ENCODE measurements around the gene ANKRD52. TPM values are rescaled to one million over a fixed set of nuclear protein-coding genes. Genes with fewer than 3 reads are reported as not detected.

ANKRD52 gene
- total and polyA plus RNA-seq, 2 experiments from 2014 or later, result 20.3 to 25.2 TPM

GRCh38 chr12:56260380-56260779, 2.2 kb upstream of the ANKRD52 start:
- Histone ChIP-seq H3K27ac (ENCODE audit: low read depth) (no peak overlapping the region), H3K4me1 (ENCODE audit: insufficient read depth) (peaks cover 17% of the 10 kb centered on the region), H3F3A (replicated peaks; ENCODE audit: low read depth) (peaks cover 19% of the 10 kb centered on the region), H3K4me3 (no peak overlapping the region), H3K79me2 (replicated peaks; ENCODE audit: insufficient read depth) (peaks cover 13% of the 10 kb centered on the region; the same call in 1 of the 2 replicates), H3K9me2 (ENCODE audit: insufficient read depth) (no peaks in the 10 kb centered on the region), H3K36me3 (ENCODE audit: insufficient read depth) (peaks cover 15% of the 10 kb centered on the region; the same call in 1 of the 2 replicates), H3K4me2 (no peak overlapping the region), H4K20me1 (replicated peaks; ENCODE audit: insufficient read depth) (peaks cover 14% of the 10 kb centered on the region), H2AFZ (no peak overlapping the region), H3K27me3 (ENCODE audit: insufficient read depth) (no peaks in the 10 kb centered on the region)
- Mint-ChIP-seq H3K27me3 (ENCODE audit: insufficient read depth, low read depth, poor library complexity) (peaks cover 25% of the 10 kb centered on the region), H3K9me3 (no peaks in the 10 kb centered on the region; the same call in 1 of the 3 replicates), H3K4me1 (peaks cover 18% of the 10 kb centered on the region), H3K4me3 (no peak overlapping the region), H3K27ac (no peak overlapping the region), H3K36me3 (ENCODE audit: low read depth) (peaks cover 11% of the 10 kb centered on the region)
- ATAC-seq (no peak), DNase-seq (ENCODE audit: low spot score) (no peak)
- TF ChIP-seq JUNB (IDR thresholded peaks at IDR 0.05; ENCODE audit: unreplicated experiment) (no peak), ETS1 (IDR thresholded peaks at IDR 0.05) (no peak), ZNF114 (CRISPR knock-in tag; IDR thresholded peaks at IDR 0.05) (no peak), ZNF331 (CRISPR knock-in tag; IDR thresholded peaks at IDR 0.05; ENCODE audit: low read depth) (no peak), ZNF462 (CRISPR knock-in tag; IDR thresholded peaks at IDR 0.05) (no peak), EZH2 (IDR thresholded peaks at IDR 0.05; ENCODE audit: low read depth, unreplicated experiment) (no peak), EZH2phosphoT487 (IDR thresholded peaks at IDR 0.05; ENCODE audit: unreplicated experiment) (no peak), NANOG (IDR thresholded peaks at IDR 0.05; ENCODE audit: borderline replicate concordance) (no peak), CTCF (conservative IDR thresholded peaks at IDR 0.05; ENCODE audit: low read depth in 2 of 2) (no peak), CREB1 (CRISPR knock-in tag; IDR thresholded peaks at IDR 0.05; ENCODE audit: low read depth) (no peak)
